HL-60 (cell line): ENCODE results near the gene FYN.

Source experiments
- DNase-seq, 2 experiments: peaks; one replicate each; pipeline ENCODE4 v3.0.0-alpha.2; 2010 to 2020; ENCODE audit warnings: low read depth in 1 of 2, low spot score in 1 of 2
- H3K27ac ChIP-seq: fragments of 250-450 bp; sonication (Bioruptor Pico); replicated peaks from 2 replicates; pipeline ENCODE4 v1.5.1; 2020; ENCODE audit warnings: mild to moderate bottlenecking, moderate library complexity
- H3K27me3 ChIP-seq: fragments of 250-450 bp; sonication (Bioruptor Pico); 2 replicates; pipeline ENCODE4 v1.5.1; 2021; ENCODE audit warnings: mild to moderate bottlenecking, moderate library complexity; ENCODE audit not compliant: insufficient read depth, poor library complexity, severe bottlenecking
- H3K4me3 ChIP-seq: replicated peaks from 2 replicates; pipeline ENCODE4 v1.5.1; 2011; ENCODE audit warnings: mild to moderate bottlenecking, control low read depth, low read length; ENCODE audit not compliant: insufficient read depth
- GABPA ChIP-seq: IDR thresholded peaks from 2 replicates; pipeline ENCODE4 v1.6.1; 2012; ENCODE audit warnings: low read depth
- POLR2AphosphoS5 ChIP-seq: IDR thresholded peaks from 2 replicates; pipeline ENCODE4 v1.6.1; 2012; ENCODE audit warnings: low read depth
- SPI1 ChIP-seq: IDR thresholded peaks from 2 replicates; pipeline ENCODE4 v1.6.1; 2012; ENCODE audit warnings: low read depth, mild to moderate bottlenecking, borderline replicate concordance
- TF ChIP-seq, protein P1 (sequence below): IDR thresholded peaks from one replicate; pipeline ENCODE4 v1.5.1; 2011; ENCODE audit warnings: low read length, control low read depth, inconsistent platforms; ENCODE audit not compliant: insufficient read depth
- TF ChIP-seq, protein P2 (sequence below): IDR thresholded peaks from 2 replicates; pipeline ENCODE4 v1.6.1; 2012; ENCODE audit warnings: low read depth; ENCODE audit not compliant: insufficient replicate concordance

FYN gene

DNA sequence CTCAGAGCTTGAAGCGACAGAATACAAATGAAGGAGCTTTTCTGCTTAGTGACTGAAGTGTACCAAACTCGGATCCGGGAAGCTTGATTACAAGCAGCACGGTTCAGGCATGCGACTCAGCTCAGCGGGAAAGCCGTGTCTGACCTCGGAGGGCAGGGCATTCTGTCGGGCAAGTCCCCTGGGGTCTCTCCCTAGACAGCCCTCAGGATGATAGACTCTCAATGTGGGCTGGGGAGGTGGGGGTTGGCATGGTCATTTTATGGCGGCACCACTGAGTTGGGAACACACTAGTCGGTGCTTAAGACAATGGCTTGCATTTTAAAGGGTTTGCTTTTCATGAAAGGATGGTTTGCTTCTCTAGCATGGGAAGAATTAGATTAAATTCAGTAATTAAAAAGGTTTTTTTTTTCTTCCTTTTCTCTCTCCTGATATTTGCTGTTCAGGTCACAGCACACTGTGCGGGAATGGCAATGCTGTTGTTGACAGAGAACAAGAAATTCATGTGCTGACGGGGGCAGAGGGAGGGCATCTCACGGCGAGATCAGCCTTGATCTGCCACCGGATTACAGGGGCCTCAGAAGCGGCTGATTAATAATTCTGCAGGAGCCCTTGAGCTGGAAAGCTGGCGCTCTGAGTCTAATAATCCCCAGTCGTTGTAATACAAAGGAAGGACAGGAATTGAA, 186.9 kb downstream of the FYN start:
- no peak for TF ChIP-seq SPI1
- no peak for TF ChIP-seq GABPA
- TF ChIP-seq, protein P1, sequence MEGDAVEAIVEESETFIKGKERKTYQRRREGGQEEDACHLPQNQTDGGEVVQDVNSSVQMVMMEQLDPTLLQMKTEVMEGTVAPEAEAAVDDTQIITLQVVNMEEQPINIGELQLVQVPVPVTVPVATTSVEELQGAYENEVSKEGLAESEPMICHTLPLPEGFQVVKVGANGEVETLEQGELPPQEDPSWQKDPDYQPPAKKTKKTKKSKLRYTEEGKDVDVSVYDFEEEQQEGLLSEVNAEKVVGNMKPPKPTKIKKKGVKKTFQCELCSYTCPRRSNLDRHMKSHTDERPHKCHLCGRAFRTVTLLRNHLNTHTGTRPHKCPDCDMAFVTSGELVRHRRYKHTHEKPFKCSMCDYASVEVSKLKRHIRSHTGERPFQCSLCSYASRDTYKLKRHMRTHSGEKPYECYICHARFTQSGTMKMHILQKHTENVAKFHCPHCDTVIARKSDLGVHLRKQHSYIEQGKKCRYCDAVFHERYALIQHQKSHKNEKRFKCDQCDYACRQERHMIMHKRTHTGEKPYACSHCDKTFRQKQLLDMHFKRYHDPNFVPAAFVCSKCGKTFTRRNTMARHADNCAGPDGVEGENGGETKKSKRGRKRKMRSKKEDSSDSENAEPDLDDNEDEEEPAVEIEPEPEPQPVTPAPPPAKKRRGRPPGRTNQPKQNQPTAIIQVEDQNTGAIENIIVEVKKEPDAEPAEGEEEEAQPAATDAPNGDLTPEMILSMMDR, result no peak
- TF ChIP-seq, protein P2, sequence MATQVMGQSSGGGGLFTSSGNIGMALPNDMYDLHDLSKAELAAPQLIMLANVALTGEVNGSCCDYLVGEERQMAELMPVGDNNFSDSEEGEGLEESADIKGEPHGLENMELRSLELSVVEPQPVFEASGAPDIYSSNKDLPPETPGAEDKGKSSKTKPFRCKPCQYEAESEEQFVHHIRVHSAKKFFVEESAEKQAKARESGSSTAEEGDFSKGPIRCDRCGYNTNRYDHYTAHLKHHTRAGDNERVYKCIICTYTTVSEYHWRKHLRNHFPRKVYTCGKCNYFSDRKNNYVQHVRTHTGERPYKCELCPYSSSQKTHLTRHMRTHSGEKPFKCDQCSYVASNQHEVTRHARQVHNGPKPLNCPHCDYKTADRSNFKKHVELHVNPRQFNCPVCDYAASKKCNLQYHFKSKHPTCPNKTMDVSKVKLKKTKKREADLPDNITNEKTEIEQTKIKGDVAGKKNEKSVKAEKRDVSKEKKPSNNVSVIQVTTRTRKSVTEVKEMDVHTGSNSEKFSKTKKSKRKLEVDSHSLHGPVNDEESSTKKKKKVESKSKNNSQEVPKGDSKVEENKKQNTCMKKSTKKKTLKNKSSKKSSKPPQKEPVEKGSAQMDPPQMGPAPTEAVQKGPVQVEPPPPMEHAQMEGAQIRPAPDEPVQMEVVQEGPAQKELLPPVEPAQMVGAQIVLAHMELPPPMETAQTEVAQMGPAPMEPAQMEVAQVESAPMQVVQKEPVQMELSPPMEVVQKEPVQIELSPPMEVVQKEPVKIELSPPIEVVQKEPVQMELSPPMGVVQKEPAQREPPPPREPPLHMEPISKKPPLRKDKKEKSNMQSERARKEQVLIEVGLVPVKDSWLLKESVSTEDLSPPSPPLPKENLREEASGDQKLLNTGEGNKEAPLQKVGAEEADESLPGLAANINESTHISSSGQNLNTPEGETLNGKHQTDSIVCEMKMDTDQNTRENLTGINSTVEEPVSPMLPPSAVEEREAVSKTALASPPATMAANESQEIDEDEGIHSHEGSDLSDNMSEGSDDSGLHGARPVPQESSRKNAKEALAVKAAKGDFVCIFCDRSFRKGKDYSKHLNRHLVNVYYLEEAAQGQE, result no peak
- TF ChIP-seq POLR2AphosphoS5, result no peak
- H3K27ac ChIP-seq, result no peak overlapping the region

DNA sequence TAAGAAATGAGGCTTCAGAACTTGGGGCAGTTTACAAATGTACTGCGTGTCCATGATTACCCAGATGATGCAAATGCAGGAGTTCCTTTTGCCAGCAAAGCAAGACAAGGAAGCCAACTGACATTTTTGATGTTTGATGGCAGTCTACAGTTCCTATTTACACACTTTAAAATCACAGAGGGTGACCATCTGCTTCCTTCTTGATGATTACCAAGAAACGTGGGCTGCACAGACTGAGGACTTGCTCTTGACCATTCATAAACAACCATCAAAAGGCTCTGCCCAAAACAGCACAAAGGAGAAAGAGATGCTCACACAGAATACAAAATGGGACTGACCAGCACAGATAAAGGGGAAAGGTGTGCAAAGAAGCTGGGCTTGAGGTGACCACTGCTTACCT, 187.7 kb downstream of the FYN start:
- Histone ChIP-seq H3K27ac (no peak overlapping the region), H3K4me3 (no peak overlapping the region), H3K27me3 (no peaks in the 10 kb centered on the region)
- DNase-seq, result no peak
- no peak for TF ChIP-seq POLR2AphosphoS5
- no peak for TF ChIP-seq SPI1
- TF ChIP-seq, protein P2, result no peak
- TF ChIP-seq, protein P1, result no peak
- no peak for TF ChIP-seq GABPA

More for the DNA sequence above, 186.9 kb downstream of the FYN start:
- no peak for DNase-seq
- Histone ChIP-seq H3K4me3 (no peak overlapping the region), H3K27me3 (no peaks in the 10 kb centered on the region)

DNA sequence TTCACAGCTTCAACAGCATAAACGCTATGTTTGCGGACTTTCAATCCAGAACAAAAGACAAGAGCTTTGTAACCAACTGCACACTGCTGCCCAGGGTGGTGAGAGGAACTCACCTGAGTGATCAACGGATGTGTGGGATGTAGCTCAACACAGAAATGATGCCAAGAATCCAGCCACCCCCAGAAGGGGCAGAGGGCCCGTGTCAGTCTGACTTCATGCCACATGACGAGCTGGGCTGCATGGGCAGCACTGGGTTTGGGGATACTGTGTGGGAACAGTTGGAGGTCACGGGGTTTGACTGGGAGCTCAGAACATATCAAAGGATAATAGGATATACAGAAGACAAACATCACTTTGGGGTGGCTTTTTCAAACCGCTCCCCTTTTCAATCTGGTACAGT, 188.2 kb downstream of the FYN start:
- Histone ChIP-seq H3K4me3 (no peak overlapping the region), H3K27ac (no peak overlapping the region), H3K27me3 (no peaks in the 10 kb centered on the region)
- DNase-seq, result no peak
- TF ChIP-seq, protein P2, result no peak
- TF ChIP-seq GABPA (no peak), SPI1 (no peak), POLR2AphosphoS5 (no peak)
- TF ChIP-seq, protein P1, result no peak
